Mammary epithelial cell (primary cell): ENCODE data around the gene MTMR11.

Source experiments
- EZH2 ChIP-seq: IDR thresholded peaks from 2 replicates; pipeline ENCODE4 v1.6.1; 2012; ENCODE audit warnings: low read length, inconsistent platforms, borderline replicate concordance
- TF ChIP-seq, protein P1 (sequence below), 2 donors: IDR thresholded peaks in 1 of 2; conservative IDR thresholded peaks in 1 of 2; 2 replicates each; pipeline ENCODE4 v1.5.1; 2011 to 2012; ENCODE audit warnings: inconsistent platforms in 2 of 2, low read length in 2 of 2, mild to moderate bottlenecking in 2 of 2, control low read depth in 1 of 2, low read depth in 1 of 2; ENCODE audit not compliant: insufficient read depth in 1 of 2; ENCODE audit errors: extremely low read depth in 1 of 2

- TF ChIP-seq, protein P1, sequence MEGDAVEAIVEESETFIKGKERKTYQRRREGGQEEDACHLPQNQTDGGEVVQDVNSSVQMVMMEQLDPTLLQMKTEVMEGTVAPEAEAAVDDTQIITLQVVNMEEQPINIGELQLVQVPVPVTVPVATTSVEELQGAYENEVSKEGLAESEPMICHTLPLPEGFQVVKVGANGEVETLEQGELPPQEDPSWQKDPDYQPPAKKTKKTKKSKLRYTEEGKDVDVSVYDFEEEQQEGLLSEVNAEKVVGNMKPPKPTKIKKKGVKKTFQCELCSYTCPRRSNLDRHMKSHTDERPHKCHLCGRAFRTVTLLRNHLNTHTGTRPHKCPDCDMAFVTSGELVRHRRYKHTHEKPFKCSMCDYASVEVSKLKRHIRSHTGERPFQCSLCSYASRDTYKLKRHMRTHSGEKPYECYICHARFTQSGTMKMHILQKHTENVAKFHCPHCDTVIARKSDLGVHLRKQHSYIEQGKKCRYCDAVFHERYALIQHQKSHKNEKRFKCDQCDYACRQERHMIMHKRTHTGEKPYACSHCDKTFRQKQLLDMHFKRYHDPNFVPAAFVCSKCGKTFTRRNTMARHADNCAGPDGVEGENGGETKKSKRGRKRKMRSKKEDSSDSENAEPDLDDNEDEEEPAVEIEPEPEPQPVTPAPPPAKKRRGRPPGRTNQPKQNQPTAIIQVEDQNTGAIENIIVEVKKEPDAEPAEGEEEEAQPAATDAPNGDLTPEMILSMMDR (conservative IDR thresholded peaks at IDR 0.05 in 1 of 2, IDR thresholded peaks at IDR 0.05 in 1 of 2; ENCODE audit: extremely low read depth in 1 of 2, insufficient read depth in 1 of 2, low read depth in 1 of 2, low read length in 2 of 2): no peak
- TF ChIP-seq EZH2: no peak
Measured at GRCh38 chr1:149927563-149928400, 8.9 kb downstream of the MTMR11 start, which contains the start of gene SF3B4.
